Mesothelial cell of epicardium (in vitro differentiated cells): ENCODE measurements around the gene CDH13. TPM values are rescaled to one million over a fixed set of nuclear protein-coding genes. Genes with fewer than 3 reads are reported as not detected.

Experiments
- DNase-seq, 2 experiments: peaks; one replicate each; pipeline ENCODE4 v3.0.0; 2021; ENCODE audit warnings: low spot score in 2 of 2; ENCODE audit not compliant: unreplicated experiment in 2 of 2
- H3K27ac Mint-ChIP-seq: 2 replicates; pipeline ENCODE4 v1.8.0; 2021; ENCODE audit warnings: mixed read lengths
- H3K27me3 Mint-ChIP-seq: 2 replicates; pipeline ENCODE4 v1.8.0; 2021; ENCODE audit warnings: low read depth, mixed read lengths
- H3K36me3 Mint-ChIP-seq: 2 replicates; pipeline ENCODE4 v1.8.0; 2021; ENCODE audit warnings: mixed read lengths
- H3K4me1 Mint-ChIP-seq: 2 replicates; pipeline ENCODE4 v1.8.0; 2021; ENCODE audit warnings: mixed read lengths
- H3K4me3 Mint-ChIP-seq: 2 replicates; pipeline ENCODE4 v1.8.0; 2021; ENCODE audit warnings: mild to moderate bottlenecking, moderate library complexity, mixed read lengths
- H3K9me3 Mint-ChIP-seq: 2 replicates; pipeline ENCODE4 v1.8.0; 2021; ENCODE audit warnings: mixed read lengths
- total RNA-seq: library from RNA; stranded (reverse); gene quantifications from 3 replicates; pipeline ENCODE4 v1.2.1, GENCODE V29; 2021
- TF ChIP-seq, protein P1 (sequence below): fragments of 200-600 bp; sonication (generic); IDR thresholded peaks from one replicate; pipeline ENCODE4 v1.5.0; 2021; ENCODE audit warnings: antibody characterized with exemption; ENCODE audit not compliant: unreplicated experiment

CDH13 gene
- total RNA-seq, 1 donor from 2014 or later = 0.80 TPM

DNA sequence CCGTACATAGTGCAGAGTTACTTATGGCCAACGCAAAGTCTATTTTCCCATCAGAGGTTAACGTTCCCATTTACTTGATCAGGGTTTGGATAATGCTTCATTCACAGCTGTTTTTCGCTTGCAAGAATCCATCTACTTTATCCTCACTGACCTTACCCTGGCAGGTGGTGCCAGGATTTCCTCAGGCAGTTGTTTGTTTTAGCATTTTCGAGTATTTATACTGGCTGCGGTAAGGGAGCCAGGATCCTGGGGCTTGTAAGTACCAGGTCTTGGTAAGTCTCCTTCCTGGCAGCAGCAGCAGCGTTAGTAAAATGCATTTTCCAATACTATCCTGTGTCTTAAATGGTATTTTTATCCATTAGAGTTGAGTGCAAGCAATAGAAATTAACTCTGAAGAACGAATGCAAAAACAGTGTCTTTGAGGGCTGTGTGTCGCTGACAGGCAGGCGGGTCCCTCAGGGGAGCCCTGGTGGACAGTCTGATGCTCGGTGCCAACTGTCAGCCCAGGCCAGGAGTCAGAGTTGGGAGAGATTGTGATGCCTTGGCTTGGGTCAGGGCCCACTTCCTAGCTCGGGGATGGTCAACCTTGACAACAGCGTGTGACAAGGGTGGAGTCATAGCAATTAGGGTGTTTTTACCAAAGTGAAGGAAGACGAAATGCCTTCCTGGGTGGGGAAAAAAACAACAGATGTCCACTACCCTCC lies 1088.6 kb downstream of the CDH13 start:
- TF ChIP-seq, protein P1, sequence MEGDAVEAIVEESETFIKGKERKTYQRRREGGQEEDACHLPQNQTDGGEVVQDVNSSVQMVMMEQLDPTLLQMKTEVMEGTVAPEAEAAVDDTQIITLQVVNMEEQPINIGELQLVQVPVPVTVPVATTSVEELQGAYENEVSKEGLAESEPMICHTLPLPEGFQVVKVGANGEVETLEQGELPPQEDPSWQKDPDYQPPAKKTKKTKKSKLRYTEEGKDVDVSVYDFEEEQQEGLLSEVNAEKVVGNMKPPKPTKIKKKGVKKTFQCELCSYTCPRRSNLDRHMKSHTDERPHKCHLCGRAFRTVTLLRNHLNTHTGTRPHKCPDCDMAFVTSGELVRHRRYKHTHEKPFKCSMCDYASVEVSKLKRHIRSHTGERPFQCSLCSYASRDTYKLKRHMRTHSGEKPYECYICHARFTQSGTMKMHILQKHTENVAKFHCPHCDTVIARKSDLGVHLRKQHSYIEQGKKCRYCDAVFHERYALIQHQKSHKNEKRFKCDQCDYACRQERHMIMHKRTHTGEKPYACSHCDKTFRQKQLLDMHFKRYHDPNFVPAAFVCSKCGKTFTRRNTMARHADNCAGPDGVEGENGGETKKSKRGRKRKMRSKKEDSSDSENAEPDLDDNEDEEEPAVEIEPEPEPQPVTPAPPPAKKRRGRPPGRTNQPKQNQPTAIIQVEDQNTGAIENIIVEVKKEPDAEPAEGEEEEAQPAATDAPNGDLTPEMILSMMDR = no peak
- DNase-seq = no peak
- Mint-ChIP-seq H3K27ac (no peak overlapping the region), H3K9me3 (no peaks in the 10 kb centered on the region), H3K4me1 (no peaks in the 10 kb centered on the region), H3K36me3 (no peaks in the 10 kb centered on the region), H3K27me3 (peaks cover 19% of the 10 kb centered on the region), H3K4me3 (no peak overlapping the region)

DNA sequence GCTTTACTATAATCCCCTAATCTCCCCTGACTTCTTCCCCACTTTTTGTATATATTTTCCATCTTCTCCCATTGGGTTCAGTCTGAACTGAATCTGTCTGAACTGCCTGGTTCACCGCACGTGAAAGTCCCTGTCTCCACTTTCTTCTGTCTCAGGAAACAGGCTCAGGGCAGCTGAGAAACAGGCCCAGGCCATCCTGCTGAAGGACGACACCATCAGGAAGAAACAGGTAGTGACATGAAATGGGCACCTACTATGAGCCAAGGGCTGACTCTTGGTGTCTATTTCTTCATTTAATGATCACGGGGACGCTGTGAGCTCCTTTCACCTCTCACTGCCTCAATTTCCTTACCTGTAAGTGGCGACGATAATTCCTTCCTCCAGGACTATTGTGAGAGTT lies 1090.5 kb downstream of the CDH13 start:
- no peak overlapping the region for H3K4me3 Mint-ChIP-seq
- no peaks in the 10 kb centered on the region for H3K4me1 Mint-ChIP-seq
- TF ChIP-seq, protein P1 = no peak
- no peak for DNase-seq
- no peaks in the 10 kb centered on the region for H3K9me3 Mint-ChIP-seq
- no peak overlapping the region for H3K27ac Mint-ChIP-seq
- H3K27me3 Mint-ChIP-seq = peaks cover 17% of the 10 kb centered on the region
- H3K36me3 Mint-ChIP-seq = no peaks in the 10 kb centered on the region

DNA sequence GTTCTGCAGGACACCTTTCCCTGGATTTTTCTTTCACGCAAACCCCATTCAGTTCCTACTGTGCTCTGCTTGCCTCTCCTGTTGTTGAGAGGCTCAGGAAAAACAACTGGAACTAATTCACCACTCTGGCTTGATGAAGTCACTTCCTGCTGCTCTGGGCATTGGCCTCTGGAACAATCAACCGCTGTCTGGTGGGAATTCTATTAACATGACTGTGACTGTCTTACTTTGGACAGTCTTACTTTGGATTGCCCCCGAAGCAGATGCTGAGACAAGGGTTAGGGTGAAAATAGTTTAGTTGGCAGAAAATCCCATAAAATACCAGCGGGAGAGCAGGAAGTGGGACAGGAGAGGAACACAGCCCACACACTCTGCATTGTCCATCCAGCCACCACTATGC lies 1091.0 kb downstream of the CDH13 start:
- Mint-ChIP-seq H3K27me3 (peaks cover 17% of the 10 kb centered on the region), H3K36me3 (no peaks in the 10 kb centered on the region), H3K27ac (no peak overlapping the region), H3K4me3 (no peak overlapping the region), H3K9me3 (no peaks in the 10 kb centered on the region), H3K4me1 (no peaks in the 10 kb centered on the region)
- TF ChIP-seq, protein P1 = no peak
- no peak for DNase-seq

DNA sequence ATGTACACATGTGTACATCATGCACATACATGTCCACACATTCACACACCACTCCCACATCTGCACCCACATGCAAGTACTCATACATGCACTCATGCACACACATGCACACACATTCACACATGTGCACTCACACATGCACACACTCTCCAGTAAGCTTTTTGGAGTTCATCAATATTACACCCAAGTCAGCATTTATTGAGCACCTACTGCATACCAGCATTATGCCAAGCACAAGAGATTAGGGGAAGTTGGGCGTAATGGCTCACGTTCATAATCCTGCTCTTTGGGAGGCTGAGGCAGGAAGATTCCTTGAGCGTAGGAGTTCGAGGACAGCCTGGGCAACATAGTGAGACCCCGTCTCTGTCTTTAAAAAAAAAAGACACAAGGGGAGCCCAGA lies 1093.4 kb downstream of the CDH13 start:
- no peak overlapping the region for H3K4me3 Mint-ChIP-seq
- TF ChIP-seq, protein P1 = no peak
- H3K27ac Mint-ChIP-seq = no peak overlapping the region
- H3K9me3 Mint-ChIP-seq = peaks cover 4% of the 10 kb centered on the region
- DNase-seq = no peak
- H3K4me1 Mint-ChIP-seq = no peaks in the 10 kb centered on the region
- no peaks in the 10 kb centered on the region for H3K36me3 Mint-ChIP-seq
- peaks cover 13% of the 10 kb centered on the region for H3K27me3 Mint-ChIP-seq

DNA sequence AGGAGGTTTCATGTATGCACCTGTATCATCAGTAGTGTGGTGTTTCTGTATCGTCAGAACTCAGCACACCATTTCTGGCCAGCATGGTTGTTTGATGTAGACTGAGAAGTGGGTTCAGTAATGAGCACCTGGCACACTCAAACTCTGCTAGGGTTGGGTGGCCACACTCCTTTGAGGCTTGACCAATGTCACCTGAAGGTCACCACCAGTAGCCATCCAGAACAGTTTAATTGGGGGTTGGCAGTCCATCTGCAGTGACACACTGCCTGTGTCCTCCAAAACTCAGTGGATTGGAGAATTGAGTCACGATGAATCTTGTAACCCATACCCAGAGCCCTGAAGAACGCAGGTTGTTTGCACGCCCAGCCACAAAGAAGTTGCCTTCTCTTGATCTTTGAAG lies 1094.2 kb downstream of the CDH13 start:
- Mint-ChIP-seq H3K27me3 (peaks cover 12% of the 10 kb centered on the region), H3K36me3 (no peaks in the 10 kb centered on the region), H3K27ac (no peak overlapping the region), H3K4me3 (no peak overlapping the region), H3K9me3 (peaks cover 4% of the 10 kb centered on the region), H3K4me1 (peaks cover 4% of the 10 kb centered on the region)
- no peak for DNase-seq
- TF ChIP-seq, protein P1 = no peak
